GM23338 (cell line): ENCODE measurements around the gene INCA1. TPM values are rescaled to one million over a fixed set of nuclear protein-coding genes. Genes with fewer than 3 reads are reported as not detected.

ENCODE experiments used
- ATAC-seq: fragments of 200-7000 bp; cut with Tn5 transposase; 3 replicates; pipeline ENCODE4 v1.9.1; 2020
- DNase-seq: peaks from one replicate; pipeline ENCODE4 v3.0.0-alpha.2; 2015; ENCODE audit warnings: low spot score
- H2AFZ ChIP-seq: fragments of 200-600 bp; sonication (generic); 2 replicates; pipeline ENCODE4 v1.8.0; 2016; ENCODE audit warnings: antibody characterized with exemption, mild to moderate bottlenecking, moderate library complexity
- H3F3A ChIP-seq: fragments of 200-600 bp; sonication (generic); replicated peaks from 2 replicates; pipeline ENCODE4 v1.8.0; 2017; ENCODE audit warnings: antibody characterized with exemption, mixed run types, low read depth
- H3K27ac ChIP-seq: fragments of 200-600 bp; sonication (generic); 2 replicates; pipeline ENCODE4 v1.6.1; 2016; ENCODE audit warnings: low read depth
- H3K27me3 ChIP-seq: fragments of 200-600 bp; sonication (generic); 2 replicates; pipeline ENCODE4 v1.8.0; 2016; ENCODE audit warnings: mild to moderate bottlenecking, mixed run types, moderate library complexity; ENCODE audit not compliant: insufficient read depth
- H3K36me3 ChIP-seq: fragments of 200-600 bp; sonication (generic); 2 replicates; pipeline ENCODE4 v1.8.0; 2016; ENCODE audit warnings: mild to moderate bottlenecking; ENCODE audit not compliant: insufficient read depth
- H3K4me1 ChIP-seq: fragments of 200-600 bp; sonication (generic); 2 replicates; pipeline ENCODE4 v1.8.0; 2016; ENCODE audit warnings: mild to moderate bottlenecking, moderate library complexity; ENCODE audit not compliant: insufficient read depth
- H3K4me2 ChIP-seq: fragments of 200-600 bp; sonication (generic); 2 replicates; pipeline ENCODE4 v1.7.1; 2017; ENCODE audit warnings: mixed run types
- H3K4me3 ChIP-seq: fragments of 200-600 bp; sonication (generic); 2 replicates; pipeline ENCODE4 v1.6.1; 2016; ENCODE audit warnings: mixed run types
- H3K79me2 ChIP-seq: fragments of 200-600 bp; sonication (generic); replicated peaks from 2 replicates; pipeline ENCODE4 v1.8.0; 2017; ENCODE audit warnings: mild to moderate bottlenecking; ENCODE audit not compliant: insufficient read depth
- H3K9me2 ChIP-seq: fragments of 200-600 bp; sonication (generic); 2 replicates; pipeline ENCODE4 v1.8.0; 2017; ENCODE audit not compliant: insufficient read depth
- H4K20me1 ChIP-seq: fragments of 200-600 bp; sonication (generic); replicated peaks from 2 replicates; pipeline ENCODE4 v1.8.0; 2017; ENCODE audit warnings: mild to moderate bottlenecking; ENCODE audit not compliant: insufficient read depth
- H3K27ac Mint-ChIP-seq: 2 replicates; pipeline ENCODE4 v1.8.0; 2020; ENCODE audit warnings: inconsistent platforms, mild to moderate bottlenecking, moderate library complexity, mixed read lengths
- H3K27me3 Mint-ChIP-seq: 3 replicates; pipeline ENCODE4 v1.8.0; 2022; ENCODE audit warnings: low read depth, mild to moderate bottlenecking, moderate library complexity, mixed read lengths, inconsistent platforms; ENCODE audit not compliant: insufficient read depth, poor library complexity
- H3K36me3 Mint-ChIP-seq: 3 replicates; pipeline ENCODE4 v1.8.0; 2021; ENCODE audit warnings: low read depth, mild to moderate bottlenecking, inconsistent platforms, moderate library complexity, mixed read lengths
- H3K4me1 Mint-ChIP-seq: 3 replicates; pipeline ENCODE4 v1.8.0; 2020; ENCODE audit warnings: mild to moderate bottlenecking, inconsistent platforms, mixed read lengths
- H3K4me3 Mint-ChIP-seq: 3 replicates; pipeline ENCODE4 v1.8.0; 2021; ENCODE audit warnings: moderate library complexity, mild to moderate bottlenecking, inconsistent platforms, mixed read lengths
- H3K9me3 Mint-ChIP-seq: 3 replicates; pipeline ENCODE4 v1.8.0; 2020; ENCODE audit warnings: moderate library complexity, mild to moderate bottlenecking, inconsistent platforms, mixed read lengths
- CREB1 ChIP-seq: fragments of 250-450 bp; sonication (Bioruptor Pico); IDR thresholded peaks from 2 replicates; pipeline ENCODE4 v1.5.0; 2020; ENCODE audit warnings: low read depth, mild to moderate bottlenecking, moderate library complexity
- CTCF ChIP-seq, 2 experiments: fragments of 200-600 bp in 1 of 2; sonication (generic) in 1 of 2; conservative IDR thresholded peaks; 2 replicates each; pipeline versions ENCODE4 v1.5.1 to v1.6.1; 2016 to 2017; ENCODE audit warnings: antibody characterized with exemption in 2 of 2, low read depth in 2 of 2, mild to moderate bottlenecking in 2 of 2, moderate library complexity in 1 of 2
- EZH2 ChIP-seq: fragments of 200-600 bp; sonication (generic); IDR thresholded peaks from one replicate; pipeline ENCODE4 v1.8.0; 2017; ENCODE audit warnings: antibody characterized with exemption, mild to moderate bottlenecking, low read depth; ENCODE audit not compliant: unreplicated experiment
- EZH2phosphoT487 ChIP-seq: fragments of 200-600 bp; sonication (generic); IDR thresholded peaks from one replicate; pipeline ENCODE4 v1.8.1; 2018; ENCODE audit warnings: antibody characterized with exemption; ENCODE audit not compliant: unreplicated experiment
- JUNB ChIP-seq: IDR thresholded peaks from one replicate; pipeline ENCODE4 v1.6.1; 2016; ENCODE audit warnings: antibody characterized with exemption; ENCODE audit not compliant: unreplicated experiment
- NANOG ChIP-seq: IDR thresholded peaks from 2 replicates; pipeline ENCODE4 v1.6.1; 2016; ENCODE audit warnings: antibody characterized with exemption, borderline replicate concordance
- POLR2AphosphoS5 ChIP-seq: IDR thresholded peaks from 2 replicates; pipeline ENCODE4 v1.6.1; 2016; ENCODE audit warnings: antibody characterized with exemption, low read depth
- REST ChIP-seq: IDR thresholded peaks from one replicate; pipeline ENCODE4 v1.6.1; 2018; ENCODE audit warnings: antibody characterized with exemption; ENCODE audit not compliant: unreplicated experiment
- STAT1 ChIP-seq: IDR thresholded peaks from one replicate; pipeline ENCODE4 v1.6.1; 2016; ENCODE audit warnings: antibody characterized with exemption; ENCODE audit not compliant: unreplicated experiment
- ZNF331 ChIP-seq: fragments of 250-450 bp; sonication (Bioruptor Pico); IDR thresholded peaks from 2 replicates; pipeline ENCODE4 v1.5.0; 2020; ENCODE audit warnings: low read depth, mild to moderate bottlenecking, moderate library complexity
- polyA plus RNA-seq: library from polyadenylated mRNA; unstranded; fragments of >200 nt; fragmentation: Nextera tagmentation; extraction: Ambion mirVana; gene quantifications from 2 replicates; pipeline ENCODE4 v1.2.1, GENCODE V29; 2016
- total RNA-seq: library from RNA; depleted of rRNA; stranded (reverse); fragments of >200 nt; shearing (Covaris generic); gene quantifications from 2 replicates; pipeline ENCODE4 v1.2.3, GENCODE V29; 2014

The INCA1 gene
- total and polyA plus RNA-seq, 2 experiments from 2014 or later, result 1.3 TPM; not detected in 1

GRCh38 chr17:4960279-4960922 lies 36.9 kb downstream of the INCA1 start (continued):
- TF ChIP-seq EZH2phosphoT487 (no peak), REST (no peak), JUNB (no peak), POLR2AphosphoS5 (no peak)

GRCh38 chr17:4959261-4959965 lies 37.9 kb downstream of the INCA1 start:
- Histone ChIP-seq H3K4me3 (no peak overlapping the region), H3K4me2 (no peak overlapping the region), H3F3A (no peaks in the 10 kb centered on the region), H3K79me2 (peaks cover 4% of the 10 kb centered on the region), H3K27me3 (no peaks in the 10 kb centered on the region), H2AFZ (no peak overlapping the region), H3K4me1 (peaks cover 15% of the 10 kb centered on the region), H3K36me3 (no peaks in the 10 kb centered on the region), H4K20me1 (no peaks in the 10 kb centered on the region; the same call in none of the 2 replicates), H3K9me2 (no peaks in the 10 kb centered on the region), H3K27ac (no peak overlapping the region)
- Mint-ChIP-seq H3K9me3 (peaks cover 6% of the 10 kb centered on the region; the same call in 2 of the 3 replicates), H3K4me3 (no peak overlapping the region), H3K36me3 (peaks cover 42% of the 10 kb centered on the region), H3K27ac (no peak overlapping the region), H3K27me3 (peaks cover 14% of the 10 kb centered on the region), H3K4me1 (peaks cover 20% of the 10 kb centered on the region)
- DNase-seq, result no peak
- ATAC-seq, result no peak; the same call in 2 of the 3 replicates
- TF ChIP-seq STAT1, result no peak
- TF ChIP-seq EZH2, result no peak
- no peak for TF ChIP-seq REST
- no peak for TF ChIP-seq CREB1 (CRISPR knock-in tag)
- TF ChIP-seq CTCF (conservative IDR thresholded peaks at IDR 0.05; ENCODE audit: low read depth in 2 of 2), result no peak
- TF ChIP-seq EZH2phosphoT487, result no peak
- no peak for TF ChIP-seq ZNF331 (CRISPR knock-in tag)
- TF ChIP-seq NANOG, result no peak
- TF ChIP-seq JUNB, result no peak
